CD4-positive, alpha-beta memory T cell (primary cell): ENCODE results near the gene TMEM91. TPM values are rescaled to one million over a fixed set of nuclear protein-coding genes. Genes with fewer than 3 reads are reported as not detected.

Source experiments
- CTCF ChIA-PET: fragments of 350-600 bp; sonication (Branson Sonifier 250); formaldehyde crosslinking; loops from one replicate; lab custom pipeline; 2021; ENCODE audit warnings: inconsistent platforms; ENCODE audit not compliant: partially characterized antibody; lab: Charles Lee
- POLR2A ChIA-PET: fragments of 350-600 bp; sonication (Branson Sonifier 250); formaldehyde crosslinking; loops from one replicate; lab custom pipeline; 2021; ENCODE audit not compliant: partially characterized antibody; lab: Charles Lee
- DNase-seq, 5 donors: peaks; one replicate each; pipeline versions ENCODE4 v3.0.0 to v3.0.0-alpha.2; 2020 to 2022; ENCODE audit warnings: mixed read lengths in 1 of 5
- H3K27ac ChIP-seq: one replicate; pipeline ENCODE4 v1.7.0; 2013; ENCODE audit warnings: low read depth, low read length
- H3K27me3 ChIP-seq: 2 replicates; pipeline ENCODE4 v1.7.0; 2013; ENCODE audit warnings: mild to moderate bottlenecking, low read length, moderate library complexity; ENCODE audit not compliant: insufficient read depth
- H3K36me3 ChIP-seq: 2 replicates; pipeline ENCODE4 v1.7.0; 2013; ENCODE audit warnings: mild to moderate bottlenecking, low read length, moderate library complexity; ENCODE audit not compliant: insufficient read depth
- H3K4me1 ChIP-seq: 2 replicates; pipeline ENCODE4 v1.7.0; 2013; ENCODE audit warnings: mild to moderate bottlenecking, low read length, moderate library complexity; ENCODE audit not compliant: insufficient read depth
- H3K4me3 ChIP-seq, 2 donors: one replicate each; pipeline ENCODE4 v1.7.0; 2013; ENCODE audit warnings: low read length in 2 of 2, mild to moderate bottlenecking in 1 of 2
- H3K9me3 ChIP-seq, 2 donors: one replicate each; pipeline ENCODE4 v1.7.0; 2013; ENCODE audit warnings: low read length in 2 of 2, control low read depth in 1 of 2; ENCODE audit not compliant: control insufficient read depth in 1 of 2
- H3K27ac Mint-ChIP-seq, 7 donors: one replicate each; pipeline ENCODE4 v1.8.0; 2020 to 2021; ENCODE audit warnings: mixed read lengths in 7 of 7, mild to moderate bottlenecking in 6 of 7, inconsistent platforms in 3 of 7, moderate library complexity in 3 of 7
- H3K27me3 Mint-ChIP-seq, 2 donors: one replicate each; pipeline ENCODE4 v1.8.0; 2020 to 2021; ENCODE audit warnings: mixed read lengths in 2 of 2
- H3K36me3 Mint-ChIP-seq, 2 donors: one replicate each; pipeline ENCODE4 v1.8.0; 2020 to 2021; ENCODE audit warnings: mixed read lengths in 2 of 2, inconsistent platforms in 1 of 2, mild to moderate bottlenecking in 1 of 2
- H3K4me1 Mint-ChIP-seq, 4 donors: one replicate each; pipeline ENCODE4 v1.8.0; 2020 to 2021; ENCODE audit warnings: mixed read lengths in 4 of 4, mild to moderate bottlenecking in 1 of 4
- H3K4me3 Mint-ChIP-seq, 8 donors: one replicate each; pipeline ENCODE4 v1.8.0; 2020 to 2021; ENCODE audit warnings: mixed read lengths in 8 of 8, mild to moderate bottlenecking in 7 of 8, moderate library complexity in 6 of 8, inconsistent platforms in 3 of 8
- H3K9me3 Mint-ChIP-seq, 8 donors: one replicate each; pipeline ENCODE4 v1.8.0; 2020 to 2021; ENCODE audit warnings: mixed read lengths in 8 of 8, mild to moderate bottlenecking in 5 of 8, inconsistent platforms in 3 of 8, moderate library complexity in 1 of 8
- intact Hi-C: fragments of 100-400 bp; cut with micrococcal nuclease; formaldehyde crosslinking; loops from one replicate; pipeline ENCODE4 v1.15.1; 2023
- polyA plus RNA-seq, 2 donors: library from polyadenylated mRNA; unstranded; fragments of 300-500 nt; fragmentation: Illumina TruSeq; gene quantifications; one replicate each; pipeline ENCODE4 v1.2.3, GENCODE V29; 2021
- total RNA-seq, 2 experiments: library from RNA; stranded (reverse); gene quantifications; one replicate each; pipeline ENCODE4 v1.2.3, GENCODE V29; 2021

Gene TMEM91
- total and polyA plus RNA-seq, 4 experiments from 2014 or later: 4.8 to 16.1 (median 9.6) TPM

DNA sequence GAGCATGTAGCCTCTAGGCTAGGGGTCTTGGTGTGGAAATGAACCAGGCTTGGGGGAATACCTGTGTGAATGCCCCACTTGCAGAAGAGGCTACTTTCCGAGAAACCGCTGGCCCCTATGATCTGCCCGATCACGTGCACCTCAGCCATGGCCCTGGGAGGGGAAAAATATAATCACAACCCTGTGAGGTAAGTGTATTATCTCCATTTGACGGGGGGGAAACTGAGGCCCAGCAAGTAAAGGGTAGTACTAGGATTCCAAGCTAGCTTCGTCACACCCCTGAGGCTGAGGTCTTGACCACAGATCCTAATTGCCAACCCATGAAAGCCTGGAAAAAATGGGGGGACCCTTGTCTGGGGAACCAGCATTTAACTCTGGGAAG lies 13.0 kb upstream of the TMEM91 start:
- Mint-ChIP-seq H3K4me3 (peak overlapping the region; percentile 93 to 98 (median 95)), H3K9me3 (no peaks in the 10 kb centered on the region), H3K27ac (peak overlapping the region; percentile 97 to 100 (median 100)), H3K27me3 (no peaks in the 10 kb centered on the region), H3K36me3 (peaks cover 0 to 12% of the 10 kb centered on the region in 2 donors), H3K4me1 (peaks cover 18 to 48% (median 26%) of the 10 kb centered on the region in 4 donors)
- Histone ChIP-seq H3K4me1 (peaks cover 30% of the 10 kb centered on the region), H3K27me3 (no peaks in the 10 kb centered on the region), H3K36me3 (no peaks in the 10 kb centered on the region), H3K27ac (peak overlapping the region; percentile 99), H3K4me3 (peak overlapping the region; percentile 77 to 91), H3K9me3 (no peaks in the 10 kb centered on the region)
- intact Hi-C loops: loop anchor here (1.0 kb wide), 2 partner anchors 9 to 100 kb away; no protein-coding TSS in a partner anchor
- DNase-seq: no peak
- CTCF ChIA-PET: interaction anchor here (0.5 to 4.9 kb wide), 15 partner anchors 8 to 233 kb away, joined by 3 to 48 read pairs (median 5); no protein-coding TSS in a partner anchor
- POLR2A ChIA-PET: interaction anchor here (0.5 to 6.3 kb wide), 29 partner anchors 11 to 1917 kb away, joined by 3 to 184 read pairs (median 4); partner anchors contain the start of genes ACTMAP, B3GNT8, CCDC97 and DMAC2

DNA sequence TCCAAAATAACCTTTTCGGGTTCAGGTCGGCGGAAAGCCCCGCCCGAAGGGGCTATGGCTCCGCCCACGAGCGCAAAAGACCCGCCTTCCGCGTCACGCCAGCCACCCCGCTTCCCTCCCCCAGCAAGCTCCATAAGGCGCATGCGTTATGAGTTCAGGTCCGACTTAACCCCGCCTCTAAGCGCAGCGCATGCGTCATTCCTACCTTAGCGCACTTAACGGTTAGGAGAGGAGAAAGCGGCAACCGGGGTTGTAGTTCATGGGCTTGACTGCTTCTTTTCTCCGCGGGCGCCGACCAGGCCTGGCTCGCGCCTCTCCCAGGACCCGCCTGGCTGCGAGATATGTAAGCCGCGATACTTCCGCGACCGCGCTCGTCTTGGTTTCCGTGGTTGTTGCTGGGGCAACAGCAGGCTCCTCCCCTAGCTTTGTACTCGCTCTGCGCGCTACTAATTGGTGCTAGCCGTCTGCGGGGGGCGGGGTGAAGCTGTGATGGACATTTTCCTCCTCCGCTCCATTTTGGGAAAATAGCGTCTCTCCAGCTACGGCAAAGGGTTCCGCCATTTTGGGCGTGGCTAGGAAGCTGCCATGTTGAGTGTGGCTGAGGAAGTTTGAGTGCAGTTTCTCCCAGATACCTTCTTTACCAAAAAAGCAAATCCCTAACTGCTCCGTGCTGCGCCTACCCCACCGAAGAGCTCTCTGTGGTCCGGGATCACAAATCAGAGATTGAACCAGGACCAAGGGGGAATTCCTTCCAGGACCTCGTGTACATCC lies 12.4 kb upstream of the TMEM91 start, which contains the start of gene B9D2:
TSS of gene B9D2 (minus strand) at position 397 of the 771 bp plus-strand sequence. CDS start 630 bp downstream, outside the sequence.
- intact Hi-C loops: loop anchor here (1.0 kb wide), 4 partner anchors 10 to 101 kb away; partner anchors contain the start of genes BCKDHA and EXOSC5
- H3K4me1 ChIP-seq: peaks cover 24% of the 10 kb centered on the region

DNA sequence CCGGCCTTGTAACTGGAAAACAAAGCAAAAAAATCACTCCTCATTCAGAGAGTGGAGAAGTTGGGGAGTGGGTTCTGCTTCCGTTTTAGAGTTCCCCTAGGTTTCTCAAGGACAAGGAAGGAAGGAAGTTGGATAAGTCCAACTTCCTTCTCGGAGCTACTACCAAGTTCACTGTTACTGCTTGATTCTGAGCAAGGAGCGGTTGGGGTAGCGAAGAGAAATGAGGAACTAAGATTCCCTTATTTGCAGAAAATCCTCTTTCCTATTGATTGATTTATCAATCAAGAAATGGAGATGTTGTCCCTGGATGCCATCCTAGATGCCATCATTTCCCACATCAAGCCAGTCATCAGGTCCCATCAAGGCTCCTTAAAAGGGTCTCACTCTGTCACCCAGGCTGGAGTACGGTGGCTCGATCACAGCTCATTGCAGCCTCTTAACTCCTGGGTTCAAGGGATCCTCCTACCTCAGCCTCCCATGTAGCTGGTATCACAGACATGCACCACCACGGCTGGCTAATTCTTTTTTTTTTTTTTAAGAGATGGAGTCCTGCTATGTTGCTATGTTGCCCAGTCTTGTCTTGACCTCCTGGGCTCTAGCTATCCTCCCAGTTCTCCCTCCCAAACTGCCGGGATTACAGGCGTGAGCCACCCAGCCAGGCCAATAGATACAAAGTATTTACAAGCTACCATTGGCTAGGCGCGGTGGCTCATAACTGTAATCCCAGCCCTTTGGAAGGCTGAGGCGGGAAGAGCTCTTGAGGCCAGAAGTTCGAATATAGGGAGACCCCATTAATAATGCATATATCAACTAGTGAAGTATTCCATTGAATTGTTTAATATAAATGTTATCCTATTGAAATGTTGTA lies 11.6 kb upstream of the TMEM91 start:
- peaks cover 15 to 36% (median 21%) of the 10 kb centered on the region in 4 donors for H3K4me1 Mint-ChIP-seq
- peaks cover 0 to 12% of the 10 kb centered on the region in 2 donors for H3K36me3 Mint-ChIP-seq

More for the DNA sequence above, 12.4 kb upstream of the TMEM91 start, which contains the start of gene B9D2:
- Histone ChIP-seq H3K27me3 (no peaks in the 10 kb centered on the region), H3K36me3 (no peaks in the 10 kb centered on the region), H3K9me3 (no peaks in the 10 kb centered on the region), H3K4me3 (peak within 1 kb of the TSS; percentile 77 to 91), H3K27ac (peak within 1 kb of the TSS; percentile 99)
- Mint-ChIP-seq H3K36me3 (peaks cover 0 to 12% of the 10 kb centered on the region in 2 donors), H3K9me3 (no peaks in the 10 kb centered on the region), H3K27ac (peak within 1 kb of the TSS; percentile 97 to 100 (median 100)), H3K4me3 (peak within 1 kb of the TSS; percentile 93 to 98 (median 95)), H3K4me1 (peaks cover 15 to 45% (median 23%) of the 10 kb centered on the region in 4 donors), H3K27me3 (no peaks in the 10 kb centered on the region)
- DNase-seq: peak; percentile 98 to 99 (median 99)
- ChIA-PET POLR2A (interaction anchor here (0.5 to 6.3 kb wide), 35 partner anchors 9 to 1918 kb away, joined by 3 to 184 read pairs (median 3); partner anchors contain the start of genes ACTMAP, B3GNT8, CCDC97 and DMAC2), CTCF (interaction anchor here (0.5 to 4.9 kb wide), 18 partner anchors 9 to 232 kb away, joined by 3 to 48 read pairs (median 4); no protein-coding TSS in a partner anchor)

DNA sequence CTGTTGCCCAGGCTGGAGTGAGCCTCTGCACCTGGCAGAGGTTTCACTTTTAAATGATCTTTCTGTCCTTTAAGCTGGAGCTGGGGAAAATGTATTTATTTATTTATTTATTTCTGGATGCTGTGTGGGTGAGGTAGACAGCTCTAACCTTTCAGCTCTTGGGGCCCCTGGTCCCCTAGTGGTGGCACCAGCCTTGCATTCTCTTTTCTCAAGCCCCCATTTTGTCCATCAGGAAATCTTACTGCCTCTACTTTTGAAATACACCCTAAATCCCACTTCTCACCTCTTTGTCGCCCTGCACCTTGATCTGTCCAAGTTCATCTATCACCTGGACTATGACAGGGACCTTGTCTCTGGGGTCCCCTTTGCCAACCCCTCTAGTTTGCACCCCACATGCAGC lies 10.2 kb upstream of the TMEM91 start:
- H3K27me3 ChIP-seq: no peaks in the 10 kb centered on the region
- no peaks in the 10 kb centered on the region for H3K9me3 Mint-ChIP-seq
- peaks cover 0 to 12% of the 10 kb centered on the region in 2 donors for H3K36me3 Mint-ChIP-seq
- peaks cover 24% of the 10 kb centered on the region for H3K4me1 ChIP-seq
- ChIA-PET POLR2A (interaction anchor here (0.5 to 6.3 kb wide), 4 partner anchors 14 to 1545 kb away, joined by 3 to 184 read pairs (median 50); partner anchors contain the start of genes CCDC97, HNRNPUL1 and TGFB1), CTCF (interaction anchor here (3.0 to 4.9 kb wide), 3 partner anchors 11 to 65 kb away, joined by 8 to 48 read pairs (median 30); no protein-coding TSS in a partner anchor)
- H3K27ac ChIP-seq: no peak overlapping the region
- no peak overlapping the region for H3K4me3 ChIP-seq
- intact Hi-C loops: no loop called here
- H3K4me1 Mint-ChIP-seq: peaks cover 15 to 27% (median 19%) of the 10 kb centered on the region in 4 donors
- peak overlapping the region in 6 of 7 donors; percentile 37 to 79 (median 67) for H3K27ac Mint-ChIP-seq
- no peaks in the 10 kb centered on the region for H3K27me3 Mint-ChIP-seq
- no peaks in the 10 kb centered on the region for H3K9me3 ChIP-seq
- no peaks in the 10 kb centered on the region for H3K36me3 ChIP-seq
- DNase-seq: no peak
- H3K4me3 Mint-ChIP-seq: peak overlapping the region in 2 of 8 donors; percentile 4 to 20

More for the DNA sequence above, 11.6 kb upstream of the TMEM91 start:
- Mint-ChIP-seq H3K4me3 (peak overlapping the region; percentile 93 to 98 (median 95)), H3K27me3 (no peaks in the 10 kb centered on the region), H3K27ac (peak overlapping the region; percentile 97 to 100 (median 100)), H3K9me3 (no peaks in the 10 kb centered on the region)
- H3K4me1 ChIP-seq: peaks cover 24% of the 10 kb centered on the region
- no peaks in the 10 kb centered on the region for H3K36me3 ChIP-seq
- H3K4me3 ChIP-seq: peak overlapping the region; percentile 77 to 91
- no peak for DNase-seq
- ChIA-PET POLR2A (interaction anchor here (0.5 to 6.3 kb wide), 23 partner anchors 8 to 752 kb away, joined by 3 to 184 read pairs (median 8); partner anchors contain the start of genes B3GNT8, CCDC97, DMAC2 and HNRNPUL1), CTCF (interaction anchor here (0.7 to 4.9 kb wide), 13 partner anchors 9 to 231 kb away, joined by 3 to 48 read pairs (median 5); no protein-coding TSS in a partner anchor)
- intact Hi-C loops: loop anchor here (1.0 kb wide), 2 partner anchors 13 to 33 kb away; partner anchors contain the start of genes BCKDHA and EXOSC5
- H3K9me3 ChIP-seq: no peaks in the 10 kb centered on the region
- no peaks in the 10 kb centered on the region for H3K27me3 ChIP-seq
- peak overlapping the region; percentile 99 for H3K27ac ChIP-seq

DNA sequence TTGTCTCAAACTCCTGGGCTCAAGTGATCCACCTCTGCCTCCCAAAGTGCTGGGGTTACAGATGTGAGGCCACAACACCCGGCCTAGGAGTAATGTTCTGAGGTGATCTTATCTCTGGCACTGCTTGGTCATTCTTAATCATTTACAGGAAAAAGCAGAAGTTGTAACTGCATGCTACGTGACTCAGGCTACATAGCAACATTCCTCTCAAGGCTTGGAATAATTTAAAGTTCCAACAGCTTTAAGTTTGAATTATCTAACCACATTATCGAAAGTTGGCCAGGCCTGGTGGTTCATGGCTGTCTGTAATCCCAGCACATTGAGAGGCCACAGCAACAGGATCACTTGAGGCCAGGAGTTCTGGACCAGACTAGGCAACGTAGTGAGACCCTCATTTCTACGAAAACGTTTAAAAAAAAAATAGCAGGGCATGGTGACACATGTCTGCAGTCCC lies 8.5 kb upstream of the TMEM91 start:
- Histone ChIP-seq H3K4me1 (peaks cover 16% of the 10 kb centered on the region), H3K27ac (no peak overlapping the region), H3K9me3 (no peaks in the 10 kb centered on the region), H3K4me3 (no peak overlapping the region), H3K27me3 (no peaks in the 10 kb centered on the region), H3K36me3 (no peaks in the 10 kb centered on the region)
- no peak overlapping the region for H3K27ac Mint-ChIP-seq
- no peaks in the 10 kb centered on the region for H3K27me3 Mint-ChIP-seq
- ChIA-PET CTCF (no interaction called here), POLR2A (interaction anchor here (0.9 kb wide), 1 partner anchor 13 kb away, joined by 3 read pairs; no protein-coding TSS in a partner anchor)
- intact Hi-C loops: no loop called here
- no peak overlapping the region for H3K4me3 Mint-ChIP-seq
- H3K9me3 Mint-ChIP-seq: no peaks in the 10 kb centered on the region
- peaks cover 0 to 8% of the 10 kb centered on the region in 2 donors for H3K36me3 Mint-ChIP-seq
- no peak for DNase-seq
- peaks cover 9 to 20% (median 13%) of the 10 kb centered on the region in 4 donors for H3K4me1 Mint-ChIP-seq

DNA sequence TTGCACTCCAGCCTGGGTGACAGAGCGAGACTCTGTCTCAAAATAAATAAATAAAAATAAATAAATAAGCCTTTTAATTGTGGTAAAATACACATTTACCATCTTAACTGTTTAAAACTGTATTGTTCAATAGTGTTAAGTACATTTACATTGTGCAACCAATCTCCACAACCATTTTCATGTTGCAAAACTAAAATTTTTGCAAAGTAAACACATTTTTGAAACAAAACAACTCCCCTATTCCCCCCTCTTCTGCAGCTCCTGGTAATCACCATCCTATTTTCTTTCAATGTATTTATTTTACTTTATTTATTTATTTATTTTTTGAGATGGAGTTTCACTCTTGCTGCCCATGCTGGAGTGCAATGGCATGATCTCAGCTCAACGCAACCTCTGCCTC lies 6.6 kb upstream of the TMEM91 start:
- Histone ChIP-seq H3K27ac (no peak overlapping the region), H3K36me3 (no peaks in the 10 kb centered on the region), H3K9me3 (no peaks in the 10 kb centered on the region), H3K4me3 (no peak overlapping the region), H3K27me3 (no peaks in the 10 kb centered on the region), H3K4me1 (peaks cover 3% of the 10 kb centered on the region)
- H3K36me3 Mint-ChIP-seq: no peaks in the 10 kb centered on the region
- intact Hi-C loops: no loop called here
- no peaks in the 10 kb centered on the region for H3K27me3 Mint-ChIP-seq
- no peaks in the 10 kb centered on the region for H3K9me3 Mint-ChIP-seq
- POLR2A ChIA-PET: no interaction called here
- H3K27ac Mint-ChIP-seq: no peak overlapping the region
- H3K4me3 Mint-ChIP-seq: no peak overlapping the region
- CTCF ChIA-PET: interaction anchor here (1.0 to 1.4 kb wide), 2 partner anchors 14 to 32 kb away, joined by 3 to 4 read pairs; no protein-coding TSS in a partner anchor
- H3K4me1 Mint-ChIP-seq: peaks cover 0 to 4% (median 3%) of the 10 kb centered on the region in 4 donors
- no peak for DNase-seq
